CD4-positive, alpha-beta memory T cell (primary cell): Measurements from ENCODE around the gene TLX1. TPM values are rescaled to one million over a fixed set of nuclear protein-coding genes. Genes with fewer than 3 reads are reported as not detected.

Experiments used
- CTCF ChIA-PET: fragments of 350-600 bp; sonication (Branson Sonifier 250); formaldehyde crosslinking; loops from one replicate; lab custom pipeline; 2021; ENCODE audit warnings: inconsistent platforms; ENCODE audit not compliant: partially characterized antibody; lab: Charles Lee
- POLR2A ChIA-PET: fragments of 350-600 bp; sonication (Branson Sonifier 250); formaldehyde crosslinking; loops from one replicate; lab custom pipeline; 2021; ENCODE audit not compliant: partially characterized antibody; lab: Charles Lee
- DNase-seq, 5 donors: peaks; one replicate each; pipeline versions ENCODE4 v3.0.0 to v3.0.0-alpha.2; 2020 to 2022; ENCODE audit warnings: mixed read lengths in 1 of 5
- H3K27ac ChIP-seq: one replicate; pipeline ENCODE4 v1.7.0; 2013; ENCODE audit warnings: low read depth, low read length
- H3K27me3 ChIP-seq: 2 replicates; pipeline ENCODE4 v1.7.0; 2013; ENCODE audit warnings: mild to moderate bottlenecking, low read length, moderate library complexity; ENCODE audit not compliant: insufficient read depth
- H3K36me3 ChIP-seq: 2 replicates; pipeline ENCODE4 v1.7.0; 2013; ENCODE audit warnings: mild to moderate bottlenecking, low read length, moderate library complexity; ENCODE audit not compliant: insufficient read depth
- H3K4me1 ChIP-seq: 2 replicates; pipeline ENCODE4 v1.7.0; 2013; ENCODE audit warnings: mild to moderate bottlenecking, low read length, moderate library complexity; ENCODE audit not compliant: insufficient read depth
- H3K4me3 ChIP-seq, 2 donors: one replicate each; pipeline ENCODE4 v1.7.0; 2013; ENCODE audit warnings: low read length in 2 of 2, mild to moderate bottlenecking in 1 of 2
- H3K9me3 ChIP-seq, 2 donors: one replicate each; pipeline ENCODE4 v1.7.0; 2013; ENCODE audit warnings: low read length in 2 of 2, control low read depth in 1 of 2; ENCODE audit not compliant: control insufficient read depth in 1 of 2
- H3K27ac Mint-ChIP-seq, 7 donors: one replicate each; pipeline ENCODE4 v1.8.0; 2020 to 2021; ENCODE audit warnings: mixed read lengths in 7 of 7, mild to moderate bottlenecking in 6 of 7, inconsistent platforms in 3 of 7, moderate library complexity in 3 of 7
- H3K27me3 Mint-ChIP-seq, 2 donors: one replicate each; pipeline ENCODE4 v1.8.0; 2020 to 2021; ENCODE audit warnings: mixed read lengths in 2 of 2
- H3K36me3 Mint-ChIP-seq, 2 donors: one replicate each; pipeline ENCODE4 v1.8.0; 2020 to 2021; ENCODE audit warnings: mixed read lengths in 2 of 2, inconsistent platforms in 1 of 2, mild to moderate bottlenecking in 1 of 2
- H3K4me1 Mint-ChIP-seq, 4 donors: one replicate each; pipeline ENCODE4 v1.8.0; 2020 to 2021; ENCODE audit warnings: mixed read lengths in 4 of 4, mild to moderate bottlenecking in 1 of 4
- H3K4me3 Mint-ChIP-seq, 8 donors: one replicate each; pipeline ENCODE4 v1.8.0; 2020 to 2021; ENCODE audit warnings: mixed read lengths in 8 of 8, mild to moderate bottlenecking in 7 of 8, moderate library complexity in 6 of 8, inconsistent platforms in 3 of 8
- H3K9me3 Mint-ChIP-seq, 8 donors: one replicate each; pipeline ENCODE4 v1.8.0; 2020 to 2021; ENCODE audit warnings: mixed read lengths in 8 of 8, mild to moderate bottlenecking in 5 of 8, inconsistent platforms in 3 of 8, moderate library complexity in 1 of 8
- intact Hi-C: fragments of 100-400 bp; cut with micrococcal nuclease; formaldehyde crosslinking; loops from one replicate; pipeline ENCODE4 v1.15.1; 2023
- polyA plus RNA-seq, 2 donors: library from polyadenylated mRNA; unstranded; fragments of 300-500 nt; fragmentation: Illumina TruSeq; gene quantifications; one replicate each; pipeline ENCODE4 v1.2.3, GENCODE V29; 2021
- total RNA-seq, 2 experiments: library from RNA; stranded (reverse); gene quantifications; one replicate each; pipeline ENCODE4 v1.2.3, GENCODE V29; 2021

Gene TLX1
- total and polyA plus RNA-seq, 4 experiments from 2014 or later: not detected

GRCh38 chr10:101111547-101111946, 19.6 kb upstream of the TLX1 start:
- ChIA-PET POLR2A (no interaction called here), CTCF (no interaction called here)
- intact Hi-C loops: no loop called here
- Mint-ChIP-seq H3K27ac (no peak overlapping the region), H3K4me1 (no peaks in the 10 kb centered on the region), H3K36me3 (no peaks in the 10 kb centered on the region), H3K27me3 (peaks cover 25 to 37% of the 10 kb centered on the region in 2 donors), H3K9me3 (no peaks in the 10 kb centered on the region), H3K4me3 (no peak overlapping the region)
- no peak for DNase-seq
- Histone ChIP-seq H3K27ac (no peak overlapping the region), H3K4me3 (no peak overlapping the region), H3K4me1 (no peaks in the 10 kb centered on the region), H3K27me3 (peaks cover 6% of the 10 kb centered on the region), H3K36me3 (no peaks in the 10 kb centered on the region), H3K9me3 (no peaks in the 10 kb centered on the region)

GRCh38 chr10:101112799-101113594, 18.1 kb upstream of the TLX1 start:
- intact Hi-C loops: no loop called here
- Histone ChIP-seq H3K4me1 (no peaks in the 10 kb centered on the region), H3K4me3 (no peak overlapping the region), H3K9me3 (no peaks in the 10 kb centered on the region), H3K27ac (no peak overlapping the region), H3K36me3 (no peaks in the 10 kb centered on the region), H3K27me3 (peaks cover 6% of the 10 kb centered on the region)
- ChIA-PET CTCF (interaction anchor here (1.6 to 1.8 kb wide), 2 partner anchors 16 to 29 kb away, joined by 5 read pairs; no protein-coding TSS in a partner anchor), POLR2A (interaction anchor here (1.0 kb wide), 1 partner anchor 10 kb away, joined by 3 read pairs; no protein-coding TSS in a partner anchor)
- Mint-ChIP-seq H3K4me3 (no peak overlapping the region), H3K4me1 (no peaks in the 10 kb centered on the region), H3K36me3 (no peaks in the 10 kb centered on the region), H3K27me3 (peaks cover 18 to 29% of the 10 kb centered on the region in 2 donors), H3K27ac (peak overlapping the region in 1 of 7 donors; percentile 11), H3K9me3 (no peaks in the 10 kb centered on the region)
- DNase-seq: no peak

DNA sequence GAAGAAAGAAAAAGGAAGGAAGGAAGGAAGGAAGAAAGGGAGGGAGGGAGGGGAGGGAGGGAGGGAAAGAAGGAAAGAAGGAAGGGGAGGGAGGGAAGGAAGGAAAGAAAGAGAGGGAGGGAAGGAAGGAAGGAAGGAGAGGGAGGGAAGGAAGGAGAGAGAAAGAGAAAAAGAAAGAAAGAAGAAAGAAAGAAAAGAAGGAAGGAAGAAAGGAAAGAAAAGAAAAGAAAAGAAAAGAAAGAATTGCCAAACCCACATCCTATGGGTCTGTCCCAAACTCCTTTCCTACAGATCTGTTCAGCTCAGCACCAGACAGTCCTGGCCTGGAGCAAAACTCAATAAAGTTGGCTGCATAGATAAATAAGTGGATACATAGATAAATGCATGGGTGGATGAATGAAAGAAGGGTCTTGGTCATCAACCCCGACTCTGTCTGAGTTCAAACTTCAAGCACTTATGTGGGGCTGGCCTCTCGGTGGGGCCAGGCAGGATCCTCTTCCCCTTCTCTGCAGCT, 17.2 kb upstream of the TLX1 start:
- peaks cover 15 to 34% of the 10 kb centered on the region in 2 donors for H3K27me3 Mint-ChIP-seq
- CTCF ChIA-PET: interaction anchor here (1.6 to 1.8 kb wide), 2 partner anchors 17 to 28 kb away, joined by 5 read pairs; no protein-coding TSS in a partner anchor

DNA sequence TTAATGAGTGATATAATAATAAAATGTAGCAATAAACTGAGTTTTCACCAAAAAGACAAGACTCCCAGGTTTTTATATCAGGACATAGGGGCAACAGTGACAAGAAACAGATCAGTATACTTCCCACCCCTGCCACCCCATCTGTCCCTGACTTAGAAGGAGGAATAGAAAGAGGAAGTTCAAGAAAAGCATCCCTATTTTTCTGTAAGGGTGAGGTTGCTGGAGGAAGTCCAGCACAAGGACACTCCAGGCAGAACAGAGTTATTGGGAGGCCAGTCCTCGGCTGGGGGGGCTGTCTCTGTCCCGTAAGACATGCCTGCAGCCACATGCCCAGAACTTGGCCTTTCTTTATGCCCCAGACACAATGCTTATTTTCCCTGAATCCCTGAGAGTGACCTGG, 16.5 kb upstream of the TLX1 start:
- Histone ChIP-seq H3K27ac (no peak overlapping the region), H3K27me3 (peaks cover 6% of the 10 kb centered on the region), H3K4me3 (no peak overlapping the region), H3K36me3 (no peaks in the 10 kb centered on the region), H3K9me3 (no peaks in the 10 kb centered on the region), H3K4me1 (no peaks in the 10 kb centered on the region)
- Mint-ChIP-seq H3K9me3 (no peaks in the 10 kb centered on the region), H3K27me3 (peaks cover 15 to 35% of the 10 kb centered on the region in 2 donors), H3K36me3 (no peaks in the 10 kb centered on the region), H3K4me1 (no peaks in the 10 kb centered on the region), H3K4me3 (no peak overlapping the region), H3K27ac (peak overlapping the region in 1 of 7 donors; percentile 68)
- ChIA-PET CTCF (no interaction called here), POLR2A (no interaction called here)
- no peak for DNase-seq
- intact Hi-C loops: no loop called here

More for the DNA sequence above, 17.2 kb upstream of the TLX1 start:
- H3K4me3 Mint-ChIP-seq: no peak overlapping the region
- H3K27me3 ChIP-seq: peaks cover 6% of the 10 kb centered on the region
- H3K9me3 Mint-ChIP-seq: no peaks in the 10 kb centered on the region
- no peak overlapping the region for H3K27ac ChIP-seq
- H3K4me1 ChIP-seq: no peaks in the 10 kb centered on the region
- H3K27ac Mint-ChIP-seq: no peak overlapping the region
- no peaks in the 10 kb centered on the region for H3K36me3 Mint-ChIP-seq
- POLR2A ChIA-PET: no interaction called here
- intact Hi-C loops: no loop called here
- H3K9me3 ChIP-seq: no peaks in the 10 kb centered on the region
- DNase-seq: no peak
- H3K4me3 ChIP-seq: no peak overlapping the region
- no peaks in the 10 kb centered on the region for H3K36me3 ChIP-seq
- no peaks in the 10 kb centered on the region for H3K4me1 Mint-ChIP-seq

GRCh38 chr10:101116754-101117153, 14.3 kb upstream of the TLX1 start:
- ChIA-PET CTCF (interaction anchor here (1.9 kb wide), 1 partner anchor 25 kb away, joined by 7 read pairs; no protein-coding TSS in a partner anchor), POLR2A (interaction anchor here (0.6 kb wide), 1 partner anchor 25 kb away, joined by 5 read pairs; no protein-coding TSS in a partner anchor)
- H3K27ac Mint-ChIP-seq: no peak overlapping the region
- DNase-seq: no peak
- intact Hi-C loops: no loop called here
- no peak overlapping the region for H3K4me3 ChIP-seq
- peaks cover 3 to 13% (median 10%) of the 10 kb centered on the region in 4 donors for H3K4me1 Mint-ChIP-seq
- H3K27me3 Mint-ChIP-seq: peaks cover 12 to 32% of the 10 kb centered on the region in 2 donors
- no peaks in the 10 kb centered on the region for H3K36me3 ChIP-seq
- H3K9me3 ChIP-seq: no peaks in the 10 kb centered on the region
- H3K27ac ChIP-seq: no peak overlapping the region
- H3K4me1 ChIP-seq: peaks cover 8% of the 10 kb centered on the region
- H3K4me3 Mint-ChIP-seq: no peak overlapping the region
- H3K9me3 Mint-ChIP-seq: no peaks in the 10 kb centered on the region
- peaks cover 6% of the 10 kb centered on the region for H3K27me3 ChIP-seq
- H3K36me3 Mint-ChIP-seq: peaks cover 0 to 4% of the 10 kb centered on the region in 2 donors

DNA sequence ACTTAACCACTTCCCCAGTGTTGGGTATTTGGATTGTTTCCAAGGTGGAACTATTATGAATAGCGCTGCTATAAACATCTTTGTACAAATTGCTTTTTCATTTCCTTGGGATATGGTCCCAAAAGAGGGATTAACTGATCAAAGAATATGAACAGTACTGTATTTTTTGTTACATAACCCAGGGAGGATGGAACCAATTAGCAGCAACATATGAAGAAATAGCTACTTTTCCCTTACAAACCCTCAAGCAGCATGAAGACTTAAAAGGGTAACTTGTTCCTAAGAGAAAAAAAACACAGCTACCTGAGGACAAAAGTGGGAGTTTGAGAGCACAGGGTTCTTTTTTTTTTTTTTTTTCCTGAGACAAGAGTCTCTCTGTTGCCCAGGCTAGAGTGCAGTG, 13.1 kb upstream of the TLX1 start:
- peaks cover 9 to 25% (median 18%) of the 10 kb centered on the region in 4 donors for H3K4me1 Mint-ChIP-seq
- intact Hi-C loops: no loop called here

DNA sequence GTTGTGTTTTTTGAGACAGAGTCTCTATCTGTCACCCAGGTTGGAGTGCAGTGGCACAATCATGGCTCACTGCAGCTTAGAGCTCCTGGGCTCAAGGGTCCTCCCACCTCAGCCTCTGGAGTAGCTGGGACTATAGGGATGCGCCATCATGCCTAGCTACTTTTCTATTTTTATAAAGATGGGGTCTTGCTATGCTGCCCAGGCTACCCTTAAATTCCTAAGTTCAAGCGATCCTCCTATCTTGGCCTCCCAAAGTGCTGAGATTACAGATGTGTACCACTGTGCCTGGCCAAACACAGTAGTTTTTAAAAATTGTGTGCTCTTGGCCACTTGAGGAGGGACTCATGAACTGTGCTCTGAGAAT, 10.6 kb upstream of the TLX1 start:
- ChIA-PET CTCF (interaction anchor here (1.2 to 8.4 kb wide), 2 partner anchors 21 to 25 kb away, joined by 4 to 55 read pairs; no protein-coding TSS in a partner anchor), POLR2A (no interaction called here)
- Mint-ChIP-seq H3K27me3 (peaks cover 20 to 36% of the 10 kb centered on the region in 2 donors), H3K27ac (peak overlapping the region in 3 of 7 donors; percentile 86 to 92 (median 87)), H3K9me3 (no peaks in the 10 kb centered on the region), H3K4me3 (peak overlapping the region; percentile 94 to 99 (median 98)), H3K36me3 (peaks cover 0 to 4% of the 10 kb centered on the region in 2 donors), H3K4me1 (peaks cover 13 to 32% (median 25%) of the 10 kb centered on the region in 4 donors)
- no peaks in the 10 kb centered on the region for H3K36me3 ChIP-seq
- no peaks in the 10 kb centered on the region for H3K9me3 ChIP-seq
- DNase-seq: no peak
- H3K4me3 ChIP-seq: peak overlapping the region; percentile 62 to 84
- H3K27ac ChIP-seq: no peak overlapping the region
- peaks cover 31% of the 10 kb centered on the region for H3K27me3 ChIP-seq
- peaks cover 30% of the 10 kb centered on the region for H3K4me1 ChIP-seq
- intact Hi-C loops: loop anchor here (2.0 to 5.0 kb wide), 2 partner anchors 18 to 53 kb away; no protein-coding TSS in a partner anchor

More for the DNA sequence above, 13.1 kb upstream of the TLX1 start:
- Histone ChIP-seq H3K9me3 (no peaks in the 10 kb centered on the region), H3K4me3 (no peak overlapping the region), H3K27ac (no peak overlapping the region), H3K36me3 (no peaks in the 10 kb centered on the region), H3K4me1 (peaks cover 18% of the 10 kb centered on the region), H3K27me3 (peaks cover 16% of the 10 kb centered on the region)
- Mint-ChIP-seq H3K9me3 (no peaks in the 10 kb centered on the region), H3K36me3 (peaks cover 0 to 4% of the 10 kb centered on the region in 2 donors), H3K27ac (no peak overlapping the region), H3K27me3 (peaks cover 16 to 37% of the 10 kb centered on the region in 2 donors), H3K4me3 (no peak overlapping the region)
- POLR2A ChIA-PET: no interaction called here
- CTCF ChIA-PET: interaction anchor here (1.1 to 1.5 kb wide), 2 partner anchors 23 to 25 kb away, joined by 3 to 4 read pairs; no protein-coding TSS in a partner anchor
- DNase-seq: no peak
